Measurements from ENCODE around the gene TTYH2. TPM values are rescaled to one million over a fixed set of nuclear protein-coding genes. Genes with fewer than 3 reads are reported as not detected.

Gene TTYH2
- total and polyA plus RNA-seq, 2 donors (not counting 1 experiment from before 2014, with no cell fraction given) = 3.0 to 3.1 TPM

DNA sequence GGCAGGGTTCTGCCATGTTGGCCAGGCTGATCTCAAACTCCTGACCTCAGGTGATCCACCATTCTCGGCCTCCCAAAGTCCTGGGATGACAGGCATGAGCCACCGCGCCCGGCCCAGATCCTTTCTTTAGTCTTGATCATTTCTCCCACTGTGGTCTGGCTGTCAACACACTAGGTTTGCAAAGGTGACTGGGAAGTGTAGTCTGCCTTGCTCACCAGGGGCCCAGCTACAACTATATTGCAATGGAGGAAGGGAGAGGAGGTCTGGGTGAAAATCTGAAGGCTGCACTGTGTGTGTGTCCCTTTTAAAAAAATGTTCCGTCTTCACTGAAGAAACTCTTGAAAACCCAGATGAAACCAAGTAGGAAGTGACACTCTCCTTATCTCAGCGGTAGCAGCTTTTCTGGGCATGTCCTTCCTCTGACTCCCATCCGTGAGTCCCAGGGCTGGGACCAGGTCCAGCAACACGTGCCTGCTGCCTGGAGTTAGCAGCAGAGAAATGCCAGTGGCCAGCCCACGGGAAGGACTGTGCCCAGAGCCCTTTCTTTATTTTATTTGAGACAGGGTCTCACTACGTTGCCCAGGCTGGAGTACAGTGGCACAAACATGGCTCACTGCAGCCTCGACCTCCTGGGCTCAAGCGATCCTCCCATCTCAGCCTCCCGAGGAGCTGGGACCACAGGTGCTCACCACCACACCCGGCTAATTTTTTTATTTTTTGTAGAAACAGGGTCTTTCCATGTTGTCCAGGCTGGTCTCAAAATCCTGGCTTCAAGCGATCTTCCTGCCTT lies 94.8 kb downstream of the TTYH2 start:
- H3K4me3 Mint-ChIP-seq = no peak overlapping the region
- H2AFZ ChIP-seq (ENCODE audit: insufficient read depth, low read depth, low read length, poor library complexity, severe bottlenecking) = no peak overlapping the region
- no peaks in the 10 kb centered on the region for H3K9me3 Mint-ChIP-seq (ENCODE audit: insufficient read depth)
- WGBS (ENCODE audit: insufficient coverage) = 41% methylated on average over 15 of the region's 15 CpGs
- H4K20me1 ChIP-seq (ENCODE audit: control insufficient read depth, insufficient read depth, low read length, poor library complexity, severe bottlenecking) = no peaks in the 10 kb centered on the region
- no peak overlapping the region for H3K4me2 ChIP-seq (replicated peaks; ENCODE audit: low read depth, low read length, poor library complexity, severe bottlenecking)
- ATAC-seq (ENCODE audit: low read depth) = no peak
- no peak overlapping the region for H3K9ac ChIP-seq (ENCODE audit: low read length)
- no peaks in the 10 kb centered on the region for H3K79me2 ChIP-seq (ENCODE audit: control insufficient read depth, insufficient read depth, low read length)
- H3K27ac Mint-ChIP-seq = no peak overlapping the region
- no peaks in the 10 kb centered on the region for H3K36me3 ChIP-seq (replicated peaks in 1 of 2; ENCODE audit: control extremely low read depth in 1 of 2, control insufficient read depth in 1 of 2, extremely low read depth in 1 of 2, insufficient read depth in 2 of 2, low read length in 1 of 2)
- H3K4me3 ChIP-seq (ENCODE audit: control extremely low read depth in 1 of 5, extremely low read depth in 1 of 5, insufficient read depth in 1 of 5, low read depth in 2 of 5, low read length in 4 of 5) = no peak overlapping the region
- no peaks in the 10 kb centered on the region for H3K4me1 Mint-ChIP-seq
- H3K4me1 ChIP-seq (ENCODE audit: control insufficient read depth in 2 of 2, insufficient read depth in 2 of 2, low read length in 2 of 2) = no peaks in the 10 kb centered on the region
- no peak overlapping the region for H3K27ac ChIP-seq (ENCODE audit: low read length in 2 of 2)
- POLR2A ChIA-PET = no interaction called here
- peaks cover 0 to 20% (median 3%) of the 10 kb centered on the region in 3 donors for H3K9me3 ChIP-seq (ENCODE audit: control extremely low read depth in 1 of 3, control insufficient read depth in 2 of 3, insufficient read depth in 1 of 3, low read length in 2 of 3)
- intact Hi-C loops (cut with micrococcal nuclease) = no loop called here
- CTCF ChIA-PET = no interaction called here
- H3K27me3 Mint-ChIP-seq = peaks cover 8% of the 10 kb centered on the region
- TF ChIP-seq, protein P1, sequence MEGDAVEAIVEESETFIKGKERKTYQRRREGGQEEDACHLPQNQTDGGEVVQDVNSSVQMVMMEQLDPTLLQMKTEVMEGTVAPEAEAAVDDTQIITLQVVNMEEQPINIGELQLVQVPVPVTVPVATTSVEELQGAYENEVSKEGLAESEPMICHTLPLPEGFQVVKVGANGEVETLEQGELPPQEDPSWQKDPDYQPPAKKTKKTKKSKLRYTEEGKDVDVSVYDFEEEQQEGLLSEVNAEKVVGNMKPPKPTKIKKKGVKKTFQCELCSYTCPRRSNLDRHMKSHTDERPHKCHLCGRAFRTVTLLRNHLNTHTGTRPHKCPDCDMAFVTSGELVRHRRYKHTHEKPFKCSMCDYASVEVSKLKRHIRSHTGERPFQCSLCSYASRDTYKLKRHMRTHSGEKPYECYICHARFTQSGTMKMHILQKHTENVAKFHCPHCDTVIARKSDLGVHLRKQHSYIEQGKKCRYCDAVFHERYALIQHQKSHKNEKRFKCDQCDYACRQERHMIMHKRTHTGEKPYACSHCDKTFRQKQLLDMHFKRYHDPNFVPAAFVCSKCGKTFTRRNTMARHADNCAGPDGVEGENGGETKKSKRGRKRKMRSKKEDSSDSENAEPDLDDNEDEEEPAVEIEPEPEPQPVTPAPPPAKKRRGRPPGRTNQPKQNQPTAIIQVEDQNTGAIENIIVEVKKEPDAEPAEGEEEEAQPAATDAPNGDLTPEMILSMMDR (IDR thresholded peaks at IDR 0.05) = no peak
- no peak for TF ChIP-seq EZH2 (IDR thresholded peaks at IDR 0.05; ENCODE audit: borderline replicate concordance, insufficient read depth, low read depth, low read length, poor library complexity, severe bottlenecking)
- H3K27me3 ChIP-seq (replicated peaks in 1 of 4; ENCODE audit: control extremely low read depth in 1 of 4, control insufficient read depth in 3 of 4, insufficient read depth in 4 of 4, low read length in 3 of 4) = peaks cover 0 to 4% (median 0%) of the 10 kb centered on the region in 4 experiments
- DNase-seq = no peak

GRCh38 chr17:74309902-74310301 lies 96.5 kb downstream of the TTYH2 start:
- Histone ChIP-seq H2AFZ (ENCODE audit: insufficient read depth, low read depth, low read length, poor library complexity, severe bottlenecking) (no peak overlapping the region), H3K4me3 (ENCODE audit: control extremely low read depth in 1 of 5, extremely low read depth in 1 of 5, insufficient read depth in 1 of 5, low read depth in 2 of 5, low read length in 4 of 5) (no peak overlapping the region), H4K20me1 (ENCODE audit: control insufficient read depth, insufficient read depth, low read length, poor library complexity, severe bottlenecking) (no peaks in the 10 kb centered on the region), H3K36me3 (replicated peaks in 1 of 2; ENCODE audit: control extremely low read depth in 1 of 2, control insufficient read depth in 1 of 2, extremely low read depth in 1 of 2, insufficient read depth in 2 of 2, low read length in 1 of 2) (no peaks in the 10 kb centered on the region), H3K27ac (ENCODE audit: low read length in 2 of 2) (no peak overlapping the region), H3K9ac (ENCODE audit: low read length) (no peak overlapping the region), H3K9me3 (ENCODE audit: control extremely low read depth in 1 of 3, control insufficient read depth in 2 of 3, insufficient read depth in 1 of 3, low read length in 2 of 3) (peaks cover 0 to 14% (median 5%) of the 10 kb centered on the region in 3 donors), H3K27me3 (replicated peaks in 1 of 4; ENCODE audit: control extremely low read depth in 1 of 4, control insufficient read depth in 3 of 4, insufficient read depth in 4 of 4, low read length in 3 of 4) (peaks cover 0 to 4% (median 0%) of the 10 kb centered on the region in 4 experiments), H3K4me1 (ENCODE audit: control insufficient read depth in 2 of 2, insufficient read depth in 2 of 2, low read length in 2 of 2) (no peaks in the 10 kb centered on the region), H3K79me2 (ENCODE audit: control insufficient read depth, insufficient read depth, low read length) (no peaks in the 10 kb centered on the region), H3K4me2 (replicated peaks; ENCODE audit: low read depth, low read length, poor library complexity, severe bottlenecking) (no peak overlapping the region)
- DNase-seq (no peak), ATAC-seq (ENCODE audit: low read depth) (no peak)
- CTCF ChIA-PET = no interaction called here
- no peak overlapping the region for H3K27ac Mint-ChIP-seq
- POLR2A ChIA-PET = no interaction called here
- no peaks in the 10 kb centered on the region for H3K4me1 Mint-ChIP-seq
- 90% methylated on average over 6 of the region's 12 CpGs for WGBS (ENCODE audit: insufficient coverage)
- H3K27me3 Mint-ChIP-seq = peaks cover 8% of the 10 kb centered on the region
- intact Hi-C loops (cut with micrococcal nuclease) = no loop called here
- no peaks in the 10 kb centered on the region for H3K9me3 Mint-ChIP-seq (ENCODE audit: insufficient read depth)
- TF ChIP-seq EZH2 (IDR thresholded peaks at IDR 0.05; ENCODE audit: borderline replicate concordance, insufficient read depth, low read depth, low read length, poor library complexity, severe bottlenecking) = no peak
- TF ChIP-seq, protein P1 (IDR thresholded peaks at IDR 0.05) = no peak
- H3K4me3 Mint-ChIP-seq = no peak overlapping the region
